Measurements from ENCODE around the gene LRRC1. TPM values are rescaled to one million over a fixed set of nuclear protein-coding genes. Genes with fewer than 3 reads are reported as not detected.

The LRRC1 gene
- total RNA-seq, 1 experiment from 2014 or later: 10.3 TPM

DNA sequence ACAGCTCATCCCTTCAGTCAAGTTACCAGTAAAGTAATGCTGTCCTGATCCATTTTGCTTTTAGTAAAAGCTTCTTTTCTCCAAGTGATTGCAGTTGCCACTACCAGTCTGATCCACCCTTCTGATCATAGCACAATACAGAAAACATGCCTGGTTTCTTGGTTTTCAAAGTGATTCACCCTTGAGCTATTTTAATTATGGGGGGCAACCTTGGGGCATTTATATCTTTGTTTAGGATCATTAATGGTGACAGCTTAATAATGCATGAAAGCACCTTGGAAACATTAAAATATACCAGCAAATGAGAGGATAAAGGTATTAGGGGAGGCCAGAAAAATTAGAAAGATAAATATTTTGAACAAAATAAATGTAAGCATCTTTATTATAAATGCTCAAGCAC is 38.4 kb downstream of the LRRC1 start:
- H3K4me1 Mint-ChIP-seq: peaks cover 20 to 24% of the 10 kb centered on the region in 2 experiments
- no peak overlapping the region for H3K4me2 ChIP-seq (ENCODE audit: insufficient read depth, insufficient read length, low read length)
- H3K27me3 ChIP-seq (ENCODE audit: insufficient read depth, low read length): no peaks in the 10 kb centered on the region

More for the DNA sequence above, 38.4 kb downstream of the LRRC1 start:
- H4K20me1 ChIP-seq (ENCODE audit: control insufficient read depth, insufficient read depth, insufficient read length): peaks cover 2% of the 10 kb centered on the region
- Mint-ChIP-seq H3K9me3 (no peaks in the 10 kb centered on the region), H3K4me3 (no peak overlapping the region), H3K36me3 (ENCODE audit: insufficient read depth in 1 of 3, low read depth in 3 of 3) (no peaks in the 10 kb centered on the region), H3K27ac (no peak overlapping the region; a peak in 1 of 7 replicates), H3K27me3 (ENCODE audit: low read depth) (no peaks in the 10 kb centered on the region)
- no peak overlapping the region for H3K4ac ChIP-seq (ENCODE audit: low read depth, low read length)
- H4K91ac ChIP-seq (ENCODE audit: insufficient read length, low read depth, low read length): no peak overlapping the region
- no peak overlapping the region for H2BK20ac ChIP-seq (ENCODE audit: low read depth, low read length, poor library complexity, severe bottlenecking)
- no peak overlapping the region for H3K56ac ChIP-seq (ENCODE audit: insufficient read length, low read depth, low read length)
- no peak overlapping the region for H3T11ph ChIP-seq (ENCODE audit: low read length)
- no peak overlapping the region for H2BK15ac ChIP-seq (ENCODE audit: low read depth, low read length)
- H3K23ac ChIP-seq (ENCODE audit: insufficient read length, low read depth, low read length): no peak overlapping the region
- H4K5ac ChIP-seq (ENCODE audit: insufficient read length, low read depth, low read length): no peak overlapping the region
- no peak overlapping the region for H3K9ac ChIP-seq (ENCODE audit: extremely low read depth, insufficient read length, low read length)
- H2BK120ac ChIP-seq (ENCODE audit: low read depth, low read length, poor library complexity, severe bottlenecking): no peak overlapping the region
- no peak overlapping the region for H3K18ac ChIP-seq (ENCODE audit: insufficient read length, low read depth, low read length)
- no peak overlapping the region for H2AFZ ChIP-seq (ENCODE audit: low read length)
- no peak overlapping the region for H4K8ac ChIP-seq (replicated peaks; ENCODE audit: insufficient read length, low read depth, low read length)
- H2AK5ac ChIP-seq (ENCODE audit: insufficient read length, low read length): no peak overlapping the region
- H3K9me3 ChIP-seq (ENCODE audit: control insufficient read depth, low read depth, low read length): no peaks in the 10 kb centered on the region
- H3K4me1 ChIP-seq (ENCODE audit: insufficient read depth, low read length): peaks cover 10% of the 10 kb centered on the region
- H2BK12ac ChIP-seq (ENCODE audit: insufficient read length, low read depth, low read length): no peak overlapping the region
- H2BK5ac ChIP-seq (ENCODE audit: insufficient read length, low read length): no peak overlapping the region
- no peaks in the 10 kb centered on the region for H3K23me2 ChIP-seq (ENCODE audit: insufficient read length, low read depth, low read length, poor library complexity, severe bottlenecking)
- 0 out of 2 replicates have a peak, but pooled peaks cover 3% of the 10 kb centered on the region for H3K79me2 ChIP-seq (ENCODE audit: insufficient read depth, low read length)
- H3K27ac ChIP-seq (ENCODE audit: insufficient read length, low read depth, low read length): no peak overlapping the region
- TF ChIP-seq, protein P1, sequence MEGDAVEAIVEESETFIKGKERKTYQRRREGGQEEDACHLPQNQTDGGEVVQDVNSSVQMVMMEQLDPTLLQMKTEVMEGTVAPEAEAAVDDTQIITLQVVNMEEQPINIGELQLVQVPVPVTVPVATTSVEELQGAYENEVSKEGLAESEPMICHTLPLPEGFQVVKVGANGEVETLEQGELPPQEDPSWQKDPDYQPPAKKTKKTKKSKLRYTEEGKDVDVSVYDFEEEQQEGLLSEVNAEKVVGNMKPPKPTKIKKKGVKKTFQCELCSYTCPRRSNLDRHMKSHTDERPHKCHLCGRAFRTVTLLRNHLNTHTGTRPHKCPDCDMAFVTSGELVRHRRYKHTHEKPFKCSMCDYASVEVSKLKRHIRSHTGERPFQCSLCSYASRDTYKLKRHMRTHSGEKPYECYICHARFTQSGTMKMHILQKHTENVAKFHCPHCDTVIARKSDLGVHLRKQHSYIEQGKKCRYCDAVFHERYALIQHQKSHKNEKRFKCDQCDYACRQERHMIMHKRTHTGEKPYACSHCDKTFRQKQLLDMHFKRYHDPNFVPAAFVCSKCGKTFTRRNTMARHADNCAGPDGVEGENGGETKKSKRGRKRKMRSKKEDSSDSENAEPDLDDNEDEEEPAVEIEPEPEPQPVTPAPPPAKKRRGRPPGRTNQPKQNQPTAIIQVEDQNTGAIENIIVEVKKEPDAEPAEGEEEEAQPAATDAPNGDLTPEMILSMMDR (conservative IDR thresholded peaks at IDR 0.05): no peak
- no peak overlapping the region for H3K14ac ChIP-seq (ENCODE audit: insufficient read depth, low read length)
- no peak for DNase-seq
- H3K79me1 ChIP-seq (ENCODE audit: insufficient read depth, low read depth, low read length, poor library complexity, severe bottlenecking): no peaks in the 10 kb centered on the region

All from H9 (cell line).